Stomach (tissue), 19 donors: ENCODE results near the gene GPATCH3. TPM values are rescaled to one million over a fixed set of nuclear protein-coding genes. Genes with fewer than 3 reads are reported as not detected.
"Not testable (repeated sequence)": the region's sequence is repeated elsewhere in the genome, so short reads cannot be mapped to it uniquely, and the experiment has no call there.

Source experiments
- DNase-seq, 2 donors: peaks; one replicate each; pipeline versions ENCODE4 v3.0.0 to v3.0.0-alpha.2; 2013 to 2019
- H3K27ac ChIP-seq, 5 donors: fragments of 200-600 bp in 4 of 5; sonication (generic) in 4 of 5; one replicate each; pipeline ENCODE4 v1.5.1; 2013 to 2019; ENCODE audit warnings: mild to moderate bottlenecking in 1 of 5, moderate library complexity in 1 of 5
- H3K27me3 ChIP-seq, 3 donors: fragments of 200-600 bp; sonication (generic); one replicate each; pipeline ENCODE4 v1.5.1; 2017 to 2019; ENCODE audit warnings: mixed run types in 1 of 3
- H3K36me3 ChIP-seq, 4 donors: fragments of 200-600 bp; sonication (generic); 1 replicate in 3 of 4; 2 replicates in 1 of 4; pipeline ENCODE4 v1.5.1; 2016 to 2019
- H3K4me1 ChIP-seq, 4 donors: fragments of 200-600 bp; sonication (generic); one replicate each; pipeline ENCODE4 v1.5.1; 2016 to 2019
- H3K4me3 ChIP-seq, 4 donors: fragments of 200-600 bp; sonication (generic) in 3 of 4; one replicate each; pipeline ENCODE4 v1.5.1; 2016 to 2019; ENCODE audit warnings: mild to moderate bottlenecking in 1 of 4
- H3K9me3 ChIP-seq, 4 donors: fragments of 200-600 bp; sonication (generic); one replicate each; pipeline ENCODE4 v1.5.1; 2016 to 2019
- EP300 ChIP-seq: sonication (generic); formaldehyde crosslinking; IDR thresholded peaks from one replicate; pipeline ENCODE4 v1.6.1; 2017; ENCODE audit warnings: antibody characterized with exemption
- POLR2A ChIP-seq, 4 donors: fragments of 450-650 bp; IDR thresholded peaks; one replicate each; pipeline ENCODE4 v1.6.1; 2016; ENCODE audit warnings: antibody characterized with exemption in 4 of 4, control low read depth in 2 of 4, mild to moderate bottlenecking in 1 of 4, moderate library complexity in 1 of 4
- POLR2AphosphoS5 ChIP-seq, 3 donors: sonication (generic); formaldehyde crosslinking; IDR thresholded peaks; one replicate each; pipeline ENCODE4 v1.6.1; 2016; ENCODE audit warnings: antibody characterized with exemption in 3 of 3
- whole genome bisulfite sequencing, 5 donors: extraction: QIAGEN DNeasy Blood & Tissue Kit in 3 of 5; methylation state at CpG; one replicate each; pipeline versions ENCODE4 v1.1.5 to v1.1.7; 2013 to 2018; 5-methylcytosine and 5-hydroxymethylcytosine counted together
- intact Hi-C: fragments of 100-400 bp; cut with DNase I; formaldehyde crosslinking; loops from one replicate; pipeline ENCODE4 v1.15.1; 2023; ENCODE audit warnings: low total_unique reads
- long read RNA-seq, 10 donors: transcript quantifications; one replicate each; lab custom pipeline, GENCODE V29; 2026
- polyA plus RNA-seq, 3 donors: library from polyadenylated mRNA; stranded (reverse); fragments of 200-250 nt; gene quantifications; one replicate each; pipeline ENCODE4 v1.2.3, GENCODE V29; 2013
- total RNA-seq, 5 donors: library from RNA; depleted of rRNA; stranded (reverse); fragments of >200 nt; gene quantifications; one replicate each; pipeline versions ENCODE4 v1.1.0 to v1.2.3, GENCODE V29; 2014 to 2016
- TF ChIP-seq, protein P1 (sequence below), 7 experiments: fragments of 450-650 bp in 4 of 7; fragments of 200-600 bp in 3 of 7; sonication (generic) in 3 of 7; IDR thresholded peaks; one replicate each; pipeline ENCODE4 v1.5.1; 2016 to 2019; ENCODE audit warnings: antibody characterized with exemption in 7 of 7, control low read depth in 2 of 7, mild to moderate bottlenecking in 1 of 7
- donor health status: healthy with polysubstance abuse.
- donor health status: Bipolar disorder and iron deficiency.
- donor health status: healthy.

The GPATCH3 gene, protein sequence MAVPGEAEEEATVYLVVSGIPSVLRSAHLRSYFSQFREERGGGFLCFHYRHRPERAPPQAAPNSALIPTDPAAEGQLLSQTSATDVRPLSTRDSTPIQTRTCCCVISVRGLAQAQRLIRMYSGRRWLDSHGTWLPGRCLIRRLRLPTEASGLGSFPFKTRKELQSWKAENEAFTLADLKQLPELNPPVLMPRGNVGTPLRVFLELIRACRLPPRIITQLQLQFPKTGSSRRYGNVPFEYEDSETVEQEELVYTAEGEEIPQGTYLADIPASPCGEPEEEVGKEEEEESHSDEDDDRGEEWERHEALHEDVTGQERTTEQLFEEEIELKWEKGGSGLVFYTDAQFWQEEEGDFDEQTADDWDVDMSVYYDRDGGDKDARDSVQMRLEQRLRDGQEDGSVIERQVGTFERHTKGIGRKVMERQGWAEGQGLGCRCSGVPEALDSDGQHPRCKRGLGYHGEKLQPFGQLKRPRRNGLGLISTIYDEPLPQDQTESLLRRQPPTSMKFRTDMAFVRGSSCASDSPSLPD
- 10 to 100 TPM in 3 of 5 donors, 1 to 10 TPM in 2; 3.1 to 42.0 (median 10.3) TPM for total RNA-seq
- 10 to 100 TPM; 13.5 to 21.8 (median 18.3) TPM for polyA plus RNA-seq
- long read RNA-seq, donor 1, partial matches to known transcripts: 0 of 2 reads
- long read RNA-seq, donor 1, other reads (novel, unspliced or antisense): 0 of 2 reads
- long read RNA-seq, donor 2, partial matches to known transcripts: 0 of 2 reads
- long read RNA-seq, donor 2, other reads (novel, unspliced or antisense): 0 of 2 reads
- long read RNA-seq, donor 3: 0 reads
- long read RNA-seq, donor 4: 0 reads
- long read RNA-seq, donor 5, partial matches to known transcripts: 0 of 1 reads
- long read RNA-seq, donor 5, other reads (novel, unspliced or antisense): 0 of 1 reads
- long read RNA-seq, donor 6: 0 reads
- long read RNA-seq, donor 7, partial matches to known transcripts: 0 of 1 reads
- long read RNA-seq, donor 7, other reads (novel, unspliced or antisense): 0 of 1 reads
- long read RNA-seq, donor 8: 0 reads
- long read RNA-seq, donor 9, partial matches to known transcripts: 0 of 1 reads
- long read RNA-seq, donor 9, other reads (novel, unspliced or antisense): 0 of 1 reads
- long read RNA-seq, donor 10: 0 reads

DNA sequence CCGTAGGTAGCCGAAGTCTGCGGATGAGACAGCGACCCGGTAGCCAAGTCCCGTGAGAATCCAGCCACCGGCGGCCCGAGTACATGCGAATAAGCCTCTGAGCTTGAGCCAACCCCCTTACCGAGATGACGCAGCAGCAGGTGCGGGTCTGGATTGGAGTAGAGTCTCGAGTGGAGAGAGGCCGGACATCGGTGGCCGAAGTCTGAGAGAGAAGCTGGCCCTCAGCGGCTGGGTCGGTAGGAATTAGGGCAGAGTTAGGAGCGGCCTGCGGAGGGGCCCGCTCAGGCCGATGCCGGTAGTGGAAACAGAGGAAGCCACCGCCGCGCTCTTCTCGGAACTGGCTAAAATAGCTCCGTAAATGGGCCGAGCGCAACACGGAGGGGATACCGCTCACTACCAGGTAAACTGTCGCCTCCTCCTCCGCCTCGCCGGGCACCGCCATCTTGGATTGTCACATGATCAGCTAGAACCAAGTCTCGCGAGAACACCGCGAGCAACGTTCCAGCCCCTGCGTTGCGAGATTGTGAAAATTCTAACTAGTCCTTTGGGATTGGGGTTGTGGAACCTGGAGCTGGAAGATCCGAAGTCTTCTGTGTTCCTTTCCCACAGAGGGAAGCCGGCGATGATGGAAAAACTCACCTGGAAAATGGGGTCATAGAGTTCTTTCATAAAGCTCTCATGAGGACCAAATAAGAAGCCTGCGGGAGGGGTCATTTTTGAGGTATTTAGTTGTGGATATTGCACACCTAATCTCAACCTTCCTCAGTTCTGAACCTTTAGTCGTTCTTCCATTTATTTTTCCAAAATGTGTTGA lies at the start of gene GPATCH3:
TSS of gene GPATCH3 (minus strand) at position 467 of the 814 bp plus-strand sequence. CDS start at position 442, 25 bp downstream.
- Histone ChIP-seq H3K4me3 (peak within 1 kb of the TSS; percentile 86 to 100 (median 96)), H3K36me3 (peaks cover 23 to 32% (median 32%) of the 10 kb centered on the region in 4 donors)
- WGBS, 5 donors: 0 to 1% (median 1%) methylated on average over 48 to 50 of the region's 50 CpGs

DNA sequence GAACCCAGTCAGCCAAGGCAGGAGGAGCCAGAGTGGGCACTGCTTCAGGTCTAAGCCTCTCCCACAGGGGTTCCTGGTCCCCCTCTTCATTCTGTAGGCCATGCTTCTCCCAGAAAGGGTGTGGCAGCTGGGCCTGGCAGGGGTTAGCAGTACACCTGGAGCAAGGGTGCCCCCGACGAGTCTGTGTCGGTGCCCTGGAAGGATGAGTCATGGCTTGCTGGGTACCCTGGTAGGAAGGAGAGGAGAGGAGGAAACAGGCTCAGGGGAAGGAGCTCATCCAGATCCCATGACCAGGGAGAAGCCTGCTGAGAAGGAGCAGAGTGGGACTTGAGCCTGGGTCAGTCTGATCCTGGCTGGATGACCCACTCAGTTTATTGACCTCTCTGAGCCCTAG lies 49.7 kb upstream of the GPATCH3 start:
- H3K4me1 ChIP-seq: peaks cover 0 to 22% (median 7%) of the 10 kb centered on the region in 4 donors
- intact Hi-C loops: no loop called here
- no peak for DNase-seq
- no peak overlapping the region for H3K4me3 ChIP-seq
- TF ChIP-seq EP300 (no peak), POLR2A (IDR thresholded peaks at IDR 0.05) (no peak), POLR2AphosphoS5 (IDR thresholded peaks at IDR 0.05) (no peak)
- TF ChIP-seq, protein P1, sequence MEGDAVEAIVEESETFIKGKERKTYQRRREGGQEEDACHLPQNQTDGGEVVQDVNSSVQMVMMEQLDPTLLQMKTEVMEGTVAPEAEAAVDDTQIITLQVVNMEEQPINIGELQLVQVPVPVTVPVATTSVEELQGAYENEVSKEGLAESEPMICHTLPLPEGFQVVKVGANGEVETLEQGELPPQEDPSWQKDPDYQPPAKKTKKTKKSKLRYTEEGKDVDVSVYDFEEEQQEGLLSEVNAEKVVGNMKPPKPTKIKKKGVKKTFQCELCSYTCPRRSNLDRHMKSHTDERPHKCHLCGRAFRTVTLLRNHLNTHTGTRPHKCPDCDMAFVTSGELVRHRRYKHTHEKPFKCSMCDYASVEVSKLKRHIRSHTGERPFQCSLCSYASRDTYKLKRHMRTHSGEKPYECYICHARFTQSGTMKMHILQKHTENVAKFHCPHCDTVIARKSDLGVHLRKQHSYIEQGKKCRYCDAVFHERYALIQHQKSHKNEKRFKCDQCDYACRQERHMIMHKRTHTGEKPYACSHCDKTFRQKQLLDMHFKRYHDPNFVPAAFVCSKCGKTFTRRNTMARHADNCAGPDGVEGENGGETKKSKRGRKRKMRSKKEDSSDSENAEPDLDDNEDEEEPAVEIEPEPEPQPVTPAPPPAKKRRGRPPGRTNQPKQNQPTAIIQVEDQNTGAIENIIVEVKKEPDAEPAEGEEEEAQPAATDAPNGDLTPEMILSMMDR (IDR thresholded peaks at IDR 0.05): no peak
- 29 to 54% (median 40%) methylated on average over 3 of the region's 3 CpGs for WGBS, 5 donors
- H3K36me3 ChIP-seq: peaks cover 16 to 61% (median 59%) of the 10 kb centered on the region in 4 donors
- no peak overlapping the region for H3K27ac ChIP-seq
- H3K9me3 ChIP-seq: no peaks in the 10 kb centered on the region
- peaks cover 0 to 7% (median 0%) of the 10 kb centered on the region in 3 donors for H3K27me3 ChIP-seq

More for the DNA sequence above, at the start of gene GPATCH3:
- peak within 1 kb of the TSS; percentile 63 to 90 (median 89) for H3K27ac ChIP-seq
- TF ChIP-seq POLR2AphosphoS5 (IDR thresholded peaks at IDR 0.05): peak; percentile 81 to 93 (median 91)
- TF ChIP-seq EP300: no peak
- no peak for TF ChIP-seq POLR2A (IDR thresholded peaks at IDR 0.05)
- TF ChIP-seq, protein P1 (IDR thresholded peaks at IDR 0.05): no peak
- no peaks in the 10 kb centered on the region for H3K27me3 ChIP-seq
- peak; percentile 95 to 97 for DNase-seq
- intact Hi-C loops: no loop called here
- peaks cover 12 to 44% (median 32%) of the 10 kb centered on the region in 4 donors for H3K4me1 ChIP-seq
- no peaks in the 10 kb centered on the region for H3K9me3 ChIP-seq

DNA sequence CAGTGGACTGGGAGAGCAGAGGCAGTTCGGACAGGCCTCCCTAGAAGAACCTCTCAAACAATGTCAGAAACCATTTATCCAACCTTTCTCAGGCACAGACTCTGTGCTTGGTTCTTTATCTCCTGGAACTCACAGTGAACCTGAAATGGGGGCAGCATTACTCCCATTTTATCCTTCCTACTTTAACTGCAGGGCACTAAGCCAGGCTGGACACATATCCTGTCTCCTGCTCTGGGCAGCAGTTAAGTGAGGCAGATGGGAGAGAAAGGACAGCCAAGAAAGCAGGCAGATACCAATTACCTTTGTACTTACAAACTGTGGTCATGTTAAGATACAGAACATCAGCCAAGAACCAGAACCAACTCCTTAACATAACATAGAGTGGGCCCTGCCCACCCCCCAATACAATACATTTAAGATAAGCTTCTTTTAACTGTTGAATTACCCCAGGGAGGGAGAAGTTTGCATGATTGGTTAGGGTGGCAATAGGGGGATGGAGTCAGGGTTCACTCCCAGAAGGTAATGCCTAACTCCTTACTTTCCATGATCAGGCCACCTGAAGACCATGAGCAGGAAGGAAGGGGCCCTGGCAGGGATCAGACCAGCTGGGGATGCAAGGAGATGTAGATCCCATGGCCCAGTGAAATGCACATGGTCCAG lies 49.1 kb upstream of the GPATCH3 start:
- WGBS, 5 donors: 38 to 69% (median 61%) methylated on average over 1 of the region's 1 CpG

DNA sequence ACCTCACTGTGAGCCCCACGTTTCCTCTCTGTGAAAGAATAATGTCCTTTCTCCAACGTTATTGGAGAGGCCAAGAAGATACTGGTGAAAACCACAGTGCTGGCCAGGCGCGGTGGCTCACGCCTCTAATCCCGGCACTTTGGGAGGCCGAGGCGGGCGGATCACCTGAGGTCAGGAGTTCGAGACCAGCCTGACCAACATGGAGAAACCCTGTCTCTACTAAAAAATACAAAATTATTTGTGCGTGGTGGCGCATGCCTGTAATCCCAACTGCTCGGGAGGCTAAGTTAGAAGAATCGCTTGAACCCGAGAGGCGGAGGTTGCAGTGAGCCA lies 48.4 kb upstream of the GPATCH3 start:
- H3K27ac ChIP-seq, DNase-seq, H3K27me3 ChIP-seq, intact Hi-C loops, H3K9me3 ChIP-seq, H3K4me3 ChIP-seq: not testable (repeated sequence)
- peaks cover 27 to 73% (median 71%) of the 10 kb centered on the region in 4 donors for H3K36me3 ChIP-seq
- WGBS, 5 donors: 85 to 91% (median 88%) methylated on average over 15 to 16 of the region's 16 CpGs
- H3K4me1 ChIP-seq: peaks cover 0 to 22% (median 7%) of the 10 kb centered on the region in 4 donors

More for the DNA sequence above, 49.1 kb upstream of the GPATCH3 start:
- H3K9me3 ChIP-seq: no peaks in the 10 kb centered on the region
- no peak overlapping the region for H3K4me3 ChIP-seq
- H3K27ac ChIP-seq: no peak overlapping the region
- TF ChIP-seq POLR2AphosphoS5 (IDR thresholded peaks at IDR 0.05): no peak
- TF ChIP-seq POLR2A (IDR thresholded peaks at IDR 0.05): no peak
- TF ChIP-seq, protein P1 (IDR thresholded peaks at IDR 0.05): no peak
- TF ChIP-seq EP300: no peak
- peaks cover 21 to 66% (median 64%) of the 10 kb centered on the region in 4 donors for H3K36me3 ChIP-seq
- intact Hi-C loops: no loop called here
- DNase-seq: no peak
- H3K4me1 ChIP-seq: peaks cover 0 to 22% (median 7%) of the 10 kb centered on the region in 4 donors
- H3K27me3 ChIP-seq: peaks cover 0 to 7% (median 0%) of the 10 kb centered on the region in 3 donors
